ENCODE measurements around the gene PARD6A. TPM values are rescaled to one million over a fixed set of nuclear protein-coding genes. Genes with fewer than 3 reads are reported as not detected.

The PARD6A gene
- total and polyA plus RNA-seq, 2 of the 13 experiments (the other 11 are each of a cell fraction or from before 2014, with no cell fraction given): 3.5 to 4.3 TPM

GRCh38 chr16:67667453-67667816, 6.7 kb downstream of the PARD6A start (continued):
- no peak for TF ChIP-seq ZNF264 (CRISPR knock-in tag; IDR thresholded peaks at IDR 0.05)
- TF ChIP-seq ZNF850 (CRISPR knock-in tag; conservative IDR thresholded peaks at IDR 0.05): no peak
- peak; percentile 26; the same call in 1 of the 2 replicates for TF ChIP-seq ZNF891 (CRISPR knock-in tag; IDR thresholded peaks at IDR 0.05)
- no peak for TF ChIP-seq ZNF616 (CRISPR knock-in tag; IDR thresholded peaks at IDR 0.05; ENCODE audit: low read depth)
- 0 out of 2 replicates have a peak, but pooled peaks have one; percentile 41 for TF ChIP-seq ZNF224 (CRISPR knock-in tag; IDR thresholded peaks at IDR 0.05)
- TF ChIP-seq PBX3 (CRISPR knock-in tag; IDR thresholded peaks at IDR 0.05; ENCODE audit: borderline replicate concordance): no peak
- TF ChIP-seq CAMTA2 (CRISPR knock-in tag; IDR thresholded peaks at IDR 0.05; ENCODE audit: borderline replicate concordance): no peak
- TF ChIP-seq NRL (CRISPR knock-in tag; IDR thresholded peaks at IDR 0.05; ENCODE audit: borderline replicate concordance): no peak; the same call in 1 of the 2 replicates
- TF ChIP-seq BATF2 (CRISPR knock-in tag; IDR thresholded peaks at IDR 0.05): no peak
- no peak for TF ChIP-seq HNF4A (CRISPR knock-in tag; IDR thresholded peaks at IDR 0.05)
- no peak for TF ChIP-seq ZNF510 (CRISPR knock-in tag; IDR thresholded peaks at IDR 0.05; ENCODE audit: low read depth)
- peak; percentile 32; the same call in 1 of the 2 replicates for TF ChIP-seq TARDBP (CRISPR knock-in tag; IDR thresholded peaks at IDR 0.05)
- 0 out of 2 replicates have a peak, but pooled peaks have one; percentile 69 for TF ChIP-seq ZNF670 (CRISPR knock-in tag; IDR thresholded peaks at IDR 0.05; ENCODE audit: borderline replicate concordance)
- TF ChIP-seq ZNF816 (CRISPR knock-in tag; IDR thresholded peaks at IDR 0.05; ENCODE audit: borderline replicate concordance): 0 out of 2 replicates have a peak, but pooled peaks have one; percentile 40
- no peak for TF ChIP-seq ZNF552 (CRISPR knock-in tag; IDR thresholded peaks at IDR 0.05; ENCODE audit: borderline replicate concordance)
- no peak for TF ChIP-seq HOXA5 (CRISPR knock-in tag; IDR thresholded peaks at IDR 0.05)
- TF ChIP-seq TRIM22 (IDR thresholded peaks at IDR 0.05): no peak
- peak; percentile 83; the same call in 1 of the 2 replicates for TF ChIP-seq ZBTB34 (CRISPR knock-in tag; IDR thresholded peaks at IDR 0.05)
- TF ChIP-seq SETDB1 (CRISPR knock-in tag; IDR thresholded peaks at IDR 0.05; ENCODE audit: borderline replicate concordance): no peak
- TF ChIP-seq DR1 (CRISPR knock-in tag; IDR thresholded peaks at IDR 0.05): no peak
- TF ChIP-seq ZNF780A (CRISPR knock-in tag; IDR thresholded peaks at IDR 0.05): no peak
- 0 out of 2 replicates have a peak, but pooled peaks have one; percentile 11 for TF ChIP-seq MTF2 (CRISPR knock-in tag; IDR thresholded peaks at IDR 0.05; ENCODE audit: borderline replicate concordance)
- TF ChIP-seq CSRNP1 (CRISPR knock-in tag; IDR thresholded peaks at IDR 0.05): peak; percentile 23; the same call in 1 of the 2 replicates
- no peak for TF ChIP-seq HNF4G (IDR thresholded peaks at IDR 0.05; ENCODE audit: borderline replicate concordance, low read depth, low read length)
- TF ChIP-seq HNF4G (CRISPR knock-in tag; IDR thresholded peaks at IDR 0.05; ENCODE audit: borderline replicate concordance, low read depth): 0 out of 2 replicates have a peak, but pooled peaks have one; percentile 3
- no peak for TF ChIP-seq NBN (conservative IDR thresholded peaks at IDR 0.05)

Data from HepG2 (cell line).